NCI-H2171 treated with DMSO at 0.1 percent for 48 hours (cell line): ENCODE results near the gene PERM1.
A peak's percentile ranks its signal among the peaks of the same experiment; 100 is the strongest.
"Not testable (repeated sequence)": the region's sequence is repeated elsewhere in the genome, so short reads cannot be mapped to it uniquely, and the experiment has no call there.

Source experiments
- DNase-seq: peaks from one replicate; lab custom pipeline; 2025; lab: John Stamatoyannopoulos, UW

The PERM1 gene

DNA sequence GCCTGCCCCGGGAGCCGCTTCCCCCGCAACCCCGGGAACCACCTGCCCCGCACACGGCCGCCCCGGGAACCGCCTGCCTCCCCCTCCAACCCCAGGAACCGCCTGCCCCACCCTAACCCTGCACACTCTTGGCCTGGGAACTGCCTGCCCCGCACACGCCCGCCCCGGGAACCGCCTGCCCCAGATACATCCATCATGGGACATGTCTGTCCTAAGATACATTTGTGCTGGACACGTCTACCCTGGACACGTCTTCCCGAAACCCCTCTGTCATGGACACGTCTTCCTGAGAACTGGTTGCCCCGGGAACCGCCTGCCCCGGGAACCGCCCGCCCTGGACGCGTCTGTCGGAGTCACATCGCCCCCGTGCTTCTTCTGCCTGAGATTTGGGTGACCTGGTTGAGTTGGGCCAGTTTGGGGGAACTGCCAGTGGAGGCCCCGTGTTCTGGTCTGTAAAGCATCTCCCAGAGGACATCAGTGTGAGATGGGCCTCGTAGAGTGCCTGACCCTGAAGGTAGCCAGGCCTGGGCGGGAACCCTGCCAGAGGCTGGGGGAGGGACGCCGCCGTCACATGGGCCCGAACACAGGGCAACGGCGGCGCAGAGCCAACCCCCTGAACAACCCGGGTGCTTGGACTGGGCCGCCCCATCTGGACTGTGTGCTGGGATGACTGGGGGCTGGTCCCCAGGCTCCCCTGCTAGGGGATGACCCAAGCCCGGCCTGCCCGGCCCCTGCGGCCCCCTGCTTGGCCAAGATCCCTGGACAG is 3.6 kb downstream of the PERM1 start:
- DNase-seq, result no peak

DNA sequence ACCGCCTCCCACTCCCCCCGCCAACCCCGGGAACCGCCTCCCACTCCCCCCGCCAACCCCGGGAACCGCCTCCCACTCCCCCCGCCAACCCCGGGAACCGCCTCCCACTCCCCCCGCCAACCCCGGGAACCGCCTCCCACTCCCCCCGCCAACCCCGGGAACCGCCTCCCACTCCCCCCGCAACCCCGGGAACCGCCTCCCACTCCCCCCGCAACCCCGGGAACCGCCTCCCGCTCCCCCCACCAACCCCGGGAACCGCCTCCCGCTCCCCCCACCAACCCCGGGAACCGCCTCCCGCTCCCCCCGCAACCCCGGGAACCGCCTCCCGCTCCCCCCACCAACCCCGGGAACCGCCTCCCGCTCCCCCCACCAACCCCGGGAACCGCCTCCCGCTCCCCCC is 5.1 kb downstream of the PERM1 start:
- not testable (repeated sequence) for DNase-seq

DNA sequence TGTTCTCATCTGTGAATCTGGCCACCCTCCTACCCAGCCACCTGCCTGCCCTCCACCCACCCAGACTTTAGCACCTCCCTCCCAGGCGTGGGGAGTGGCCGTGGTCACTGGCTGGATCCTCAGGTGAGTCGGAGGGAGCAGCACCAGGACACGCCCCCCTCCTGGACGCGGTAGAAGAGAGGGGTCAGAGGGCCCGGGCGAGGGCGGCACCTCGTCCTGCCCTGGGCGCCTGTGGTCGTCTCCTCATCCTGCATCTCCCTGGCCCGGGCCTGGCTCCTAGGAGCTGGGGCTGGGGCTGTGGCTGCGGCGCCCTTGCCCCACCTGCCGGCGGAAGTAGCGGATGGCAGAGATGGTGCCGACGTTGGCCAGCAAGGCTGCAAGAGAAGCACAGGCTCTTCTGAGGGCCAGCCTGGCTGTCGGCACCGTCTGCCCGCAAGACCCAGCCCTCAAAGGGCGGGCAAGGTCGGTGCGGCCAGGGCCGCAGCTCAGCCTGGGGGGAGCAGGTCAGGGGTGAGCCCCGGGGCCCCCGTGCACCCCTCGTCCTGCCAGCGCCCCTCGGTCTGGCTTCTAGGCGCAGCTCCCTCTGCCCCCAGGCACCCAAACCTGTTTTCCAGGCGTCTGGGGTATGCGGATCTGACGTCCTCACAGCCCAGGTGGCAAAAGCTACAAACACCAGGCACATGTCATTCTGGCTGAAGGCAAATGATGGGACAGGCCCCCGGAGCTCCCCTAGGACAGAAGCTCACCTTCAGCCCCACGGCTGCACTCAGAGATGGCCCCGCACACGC is 5.8 kb downstream of the PERM1 start:
- DNase-seq, result peak; percentile 62

DNA sequence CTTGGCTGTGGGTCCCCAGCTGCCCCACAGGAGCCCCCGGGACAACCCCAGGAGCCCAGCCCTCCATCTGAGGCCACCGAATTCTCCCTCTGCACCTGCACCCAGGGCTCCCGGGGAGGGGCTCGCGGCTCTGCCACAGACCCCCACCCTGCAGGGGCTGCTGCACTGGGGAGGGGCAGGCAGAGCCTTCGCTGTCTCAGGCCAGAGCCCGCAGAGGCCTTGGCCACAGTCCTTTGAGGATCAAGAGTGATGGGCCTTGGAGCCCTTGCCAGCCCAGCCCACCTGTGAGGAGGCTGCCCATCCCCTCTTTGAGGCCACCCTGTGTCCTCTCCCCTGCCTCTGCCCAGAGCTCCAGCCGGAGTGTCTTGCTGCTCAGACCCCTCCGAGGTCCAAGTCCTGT is 6.5 kb downstream of the PERM1 start:
- no peak for DNase-seq

DNA sequence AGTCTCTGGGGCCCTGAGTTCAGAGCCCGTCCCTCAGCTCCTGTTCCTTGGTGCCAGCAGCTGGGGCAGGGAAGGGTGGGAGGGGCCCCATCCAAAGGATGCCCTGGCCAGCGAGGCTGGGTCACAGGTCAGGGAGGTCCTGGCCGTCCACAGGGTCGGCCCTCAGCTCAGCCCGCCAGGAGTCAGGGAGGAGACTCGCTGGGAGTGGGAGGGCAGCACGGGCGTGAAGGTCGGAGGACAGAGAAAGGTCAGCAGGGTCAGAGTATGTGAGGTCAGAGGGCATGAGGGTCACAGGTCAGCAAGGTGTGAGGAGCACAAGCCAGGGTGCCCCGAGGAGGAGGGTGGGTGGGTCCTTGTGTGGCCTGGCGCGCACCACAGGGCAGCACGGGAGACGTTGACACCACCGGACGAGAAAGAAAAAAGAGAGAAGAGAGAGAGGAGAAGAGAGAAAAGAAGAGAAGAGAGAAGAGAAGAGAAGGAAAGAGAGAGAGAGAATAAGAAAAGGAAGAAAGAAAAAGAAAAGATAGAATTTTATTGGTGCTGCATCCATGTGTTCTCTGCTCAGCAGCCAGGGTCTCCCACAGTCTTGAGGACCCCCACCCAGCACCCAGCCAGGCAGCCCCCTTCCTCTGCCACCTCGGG is 7.1 kb downstream of the PERM1 start:
- DNase-seq, result no peak

DNA sequence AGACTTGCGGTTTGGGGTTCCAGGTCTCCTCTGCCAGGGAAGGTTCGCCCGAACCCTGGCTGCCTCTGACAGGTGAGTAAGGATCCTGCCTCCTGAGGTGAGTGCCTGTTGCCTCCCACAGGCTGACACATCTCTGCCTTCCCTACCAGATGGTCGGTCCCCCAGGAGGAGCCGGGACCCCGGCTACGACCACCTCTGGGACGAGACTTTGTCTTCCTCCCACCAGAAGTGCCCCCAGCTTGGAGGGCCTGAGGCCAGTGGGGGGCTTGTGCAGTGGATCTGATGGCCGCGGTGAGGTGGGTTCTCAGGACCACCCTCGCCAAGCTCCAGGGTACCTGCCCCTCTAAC is 7.6 kb downstream of the PERM1 start:
- no peak for DNase-seq

DNA sequence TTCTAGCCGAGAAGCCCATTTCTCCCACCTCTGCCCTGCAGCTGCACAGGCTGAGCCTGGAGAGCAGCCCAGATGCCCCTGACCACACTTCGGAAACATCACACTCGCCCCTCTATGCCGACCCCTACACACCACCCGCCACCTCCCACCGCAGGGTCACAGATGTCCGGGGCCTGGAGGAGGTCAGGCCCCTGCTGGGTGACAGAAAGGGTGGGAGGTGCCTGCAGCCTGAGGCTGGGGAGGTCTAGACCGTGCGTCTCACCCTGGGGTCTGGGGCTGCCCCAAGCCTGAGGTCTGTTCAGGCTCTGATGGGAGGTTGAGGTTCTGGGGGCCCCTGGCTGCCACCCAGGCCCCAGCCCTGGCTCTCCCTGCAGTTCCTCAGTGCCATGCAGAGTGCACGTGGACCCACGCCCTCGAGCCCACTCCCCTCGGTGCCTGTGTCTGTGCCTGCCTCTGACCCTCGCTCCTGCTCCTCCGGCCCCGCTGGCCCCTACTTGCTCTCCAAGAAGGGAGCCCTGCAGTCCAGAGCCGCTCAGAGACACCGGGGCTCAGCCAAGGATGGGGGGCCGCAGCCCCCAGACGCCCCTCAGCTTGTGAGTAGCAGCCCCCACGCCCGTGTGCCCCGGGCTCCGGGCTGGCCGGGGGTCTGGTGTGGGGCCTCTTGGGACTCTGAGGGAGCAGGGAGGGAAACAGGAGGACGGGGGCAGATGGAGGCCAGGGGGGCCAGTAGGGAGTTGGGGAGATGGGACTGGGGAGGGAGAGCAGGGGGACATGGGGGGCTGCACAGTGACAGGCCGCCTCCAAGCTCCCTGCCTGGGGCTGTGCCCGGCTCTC is 8.2 kb downstream of the PERM1 start:
- no peak for DNase-seq

DNA sequence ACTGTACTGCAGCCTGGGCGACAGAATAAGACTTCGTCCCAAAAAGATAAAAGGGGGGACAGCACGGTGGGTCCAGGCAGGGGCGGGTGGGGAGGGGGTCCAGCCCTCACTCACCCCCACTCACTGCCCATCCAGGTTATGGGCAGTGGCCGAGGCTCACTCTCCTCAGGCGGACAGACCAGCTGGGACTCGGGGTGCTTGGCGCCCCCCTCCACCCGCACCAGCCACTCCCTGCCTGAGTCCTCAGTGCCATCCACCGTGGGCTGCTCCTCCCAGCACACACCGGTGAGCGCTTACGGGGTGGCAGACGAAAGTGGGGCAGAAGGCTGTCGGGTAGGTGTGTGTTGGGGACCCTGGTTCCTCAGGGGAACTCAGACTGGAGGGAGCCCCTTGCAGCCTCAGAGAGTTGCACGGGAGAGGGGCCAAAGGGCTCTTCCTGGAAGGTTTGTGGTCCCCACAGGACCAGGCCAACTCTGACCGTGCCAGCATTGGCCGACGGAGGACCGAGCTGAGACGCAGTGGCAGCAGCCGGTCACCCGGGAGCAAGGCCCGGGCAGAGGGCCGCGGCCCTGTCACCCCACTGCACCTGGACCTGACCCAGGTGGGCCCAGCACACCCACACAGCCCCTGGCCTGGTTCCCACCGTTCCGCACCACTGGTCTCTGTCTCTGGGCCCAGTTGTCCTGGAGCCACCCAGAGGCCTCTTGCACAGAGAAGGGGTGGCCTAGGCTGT is 9.0 kb downstream of the PERM1 start:
- DNase-seq, result no peak

DNA sequence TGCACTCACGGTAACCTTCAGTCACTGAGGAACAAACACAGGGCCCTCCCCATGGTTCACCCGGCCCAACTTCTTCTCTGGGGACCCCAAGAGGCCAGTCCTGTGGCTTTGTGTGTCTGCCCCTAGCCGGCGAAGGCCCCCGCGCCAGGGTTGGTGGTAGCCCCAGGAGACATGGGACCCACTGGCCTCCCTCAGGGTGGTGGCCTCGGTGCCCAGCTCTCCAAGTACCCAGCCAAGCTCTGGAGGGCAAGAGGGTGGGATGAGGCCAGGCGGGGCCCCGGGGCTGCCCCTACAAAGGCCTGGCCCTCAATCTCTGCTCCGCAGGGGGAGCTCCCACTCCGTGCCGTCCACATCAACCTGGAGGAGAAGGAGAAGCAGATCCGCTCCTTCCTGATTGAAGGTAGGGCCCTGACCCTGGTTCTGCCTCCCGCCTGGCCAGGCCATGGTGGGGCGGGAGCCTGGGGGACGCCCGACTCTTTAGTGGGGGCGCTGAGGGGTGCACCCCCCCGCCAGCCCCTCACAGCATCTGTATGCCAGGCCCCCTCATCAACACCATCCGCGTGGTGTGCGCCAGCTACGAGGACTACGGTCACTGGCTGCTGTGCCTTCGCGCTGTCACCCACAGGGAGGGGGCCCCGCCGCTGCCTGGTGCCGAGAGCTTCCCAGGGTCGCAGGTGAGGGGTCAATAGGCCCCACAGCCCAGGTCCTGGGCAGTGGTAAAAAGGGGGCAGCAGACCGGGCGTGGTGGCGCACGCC is 10.0 kb downstream of the PERM1 start:
- DNase-seq, result no peak

DNA sequence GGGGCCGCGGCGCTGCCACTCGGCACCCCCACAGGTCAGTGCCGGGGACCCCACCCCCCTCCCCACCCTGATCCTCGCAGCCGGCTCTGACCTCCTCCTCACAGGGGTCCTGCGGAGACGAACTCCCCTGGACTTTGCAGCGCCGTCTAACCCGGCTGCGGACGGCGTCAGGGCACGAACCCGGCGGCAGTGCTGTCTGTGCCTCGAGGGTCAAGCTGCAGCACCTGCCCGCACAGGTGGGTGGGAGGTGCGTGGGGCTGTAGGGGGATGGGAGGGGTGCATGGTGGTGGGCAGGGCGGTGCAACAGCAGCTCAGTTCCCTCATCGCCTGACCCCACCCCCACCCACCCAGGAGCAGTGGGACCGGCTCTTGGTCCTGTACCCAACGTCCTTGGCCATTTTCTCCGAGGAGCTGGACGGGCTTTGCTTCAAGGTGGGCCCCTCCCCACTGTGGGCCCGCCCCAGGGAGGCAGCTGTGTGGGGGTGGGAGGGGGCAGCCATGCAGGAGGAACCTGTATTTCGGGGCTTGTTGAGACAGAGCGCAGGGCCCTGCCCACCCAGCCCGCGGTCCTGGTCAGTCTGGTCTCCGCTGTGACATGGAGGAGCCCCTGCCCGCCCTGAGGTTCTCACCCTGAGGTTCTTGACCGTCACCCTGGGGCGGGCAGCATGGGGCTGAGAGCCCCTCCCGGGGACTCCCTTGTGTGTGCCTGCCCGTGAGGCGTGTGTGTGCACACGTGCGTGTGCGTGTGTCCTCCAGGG is 10.7 kb downstream of the PERM1 start:
- no peak for DNase-seq

DNA sequence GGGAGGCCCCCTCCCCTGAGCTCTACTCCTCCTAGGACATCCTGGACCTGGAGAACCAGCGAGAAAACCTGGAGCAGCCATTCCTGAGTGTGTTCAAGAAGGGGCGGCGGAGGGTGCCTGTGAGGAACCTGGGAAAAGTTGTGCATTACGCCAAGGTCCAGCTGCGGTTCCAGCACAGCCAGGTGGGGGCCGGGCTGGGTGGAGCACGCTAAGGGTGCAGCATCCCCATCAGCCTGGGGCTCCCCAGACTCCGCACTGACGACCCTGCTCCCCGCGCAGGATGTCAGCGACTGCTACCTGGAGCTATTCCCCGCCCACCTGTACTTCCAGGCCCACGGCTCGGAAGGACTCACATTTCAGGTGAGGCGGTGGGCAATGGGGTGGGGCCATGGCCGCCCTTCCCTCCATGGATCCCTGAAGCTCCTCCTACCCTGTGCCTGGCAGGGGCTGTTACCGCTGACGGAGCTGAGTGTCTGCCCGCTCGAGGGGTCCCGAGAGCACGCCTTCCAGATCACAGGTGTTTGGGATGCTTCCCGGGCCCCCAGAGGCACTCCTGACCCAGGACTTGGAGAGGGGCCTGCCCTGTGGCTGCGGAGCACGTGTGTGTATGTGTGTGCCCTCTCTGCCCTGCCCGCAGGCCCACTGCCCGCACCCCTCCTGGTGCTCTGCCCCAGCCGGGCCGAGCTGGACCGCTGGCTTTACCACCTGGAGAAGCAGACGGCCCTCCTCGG is 11.5 kb downstream of the PERM1 start:
- DNase-seq, result peak; percentile 21

DNA sequence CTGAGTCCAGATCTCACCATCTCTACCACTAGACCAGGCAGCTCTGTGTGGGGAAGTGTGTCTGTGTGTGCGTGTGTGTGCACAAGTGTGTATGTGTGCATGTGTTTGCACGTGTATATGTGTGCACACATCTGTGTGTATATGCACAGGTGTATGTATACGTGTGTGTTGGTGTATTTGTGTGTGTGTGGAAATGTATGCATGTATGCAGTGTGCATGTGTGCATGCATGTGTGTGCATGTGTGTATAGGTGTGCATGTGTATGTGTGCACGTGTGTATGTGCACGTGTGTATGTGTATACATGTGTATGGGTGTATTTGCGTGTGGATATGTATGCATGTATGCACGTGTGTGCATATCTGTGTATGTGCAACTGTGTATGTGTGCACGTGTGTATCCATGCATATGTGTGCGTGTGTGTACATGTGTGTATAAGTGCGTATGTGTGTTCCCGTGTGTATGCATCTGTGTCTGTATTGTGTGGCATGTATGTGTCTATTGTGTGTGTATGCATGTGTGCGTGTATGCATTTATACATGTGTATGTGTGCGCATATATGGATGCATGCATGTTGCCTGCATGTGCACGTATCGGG is 12.5 kb downstream of the PERM1 start:
- no peak for DNase-seq

DNA sequence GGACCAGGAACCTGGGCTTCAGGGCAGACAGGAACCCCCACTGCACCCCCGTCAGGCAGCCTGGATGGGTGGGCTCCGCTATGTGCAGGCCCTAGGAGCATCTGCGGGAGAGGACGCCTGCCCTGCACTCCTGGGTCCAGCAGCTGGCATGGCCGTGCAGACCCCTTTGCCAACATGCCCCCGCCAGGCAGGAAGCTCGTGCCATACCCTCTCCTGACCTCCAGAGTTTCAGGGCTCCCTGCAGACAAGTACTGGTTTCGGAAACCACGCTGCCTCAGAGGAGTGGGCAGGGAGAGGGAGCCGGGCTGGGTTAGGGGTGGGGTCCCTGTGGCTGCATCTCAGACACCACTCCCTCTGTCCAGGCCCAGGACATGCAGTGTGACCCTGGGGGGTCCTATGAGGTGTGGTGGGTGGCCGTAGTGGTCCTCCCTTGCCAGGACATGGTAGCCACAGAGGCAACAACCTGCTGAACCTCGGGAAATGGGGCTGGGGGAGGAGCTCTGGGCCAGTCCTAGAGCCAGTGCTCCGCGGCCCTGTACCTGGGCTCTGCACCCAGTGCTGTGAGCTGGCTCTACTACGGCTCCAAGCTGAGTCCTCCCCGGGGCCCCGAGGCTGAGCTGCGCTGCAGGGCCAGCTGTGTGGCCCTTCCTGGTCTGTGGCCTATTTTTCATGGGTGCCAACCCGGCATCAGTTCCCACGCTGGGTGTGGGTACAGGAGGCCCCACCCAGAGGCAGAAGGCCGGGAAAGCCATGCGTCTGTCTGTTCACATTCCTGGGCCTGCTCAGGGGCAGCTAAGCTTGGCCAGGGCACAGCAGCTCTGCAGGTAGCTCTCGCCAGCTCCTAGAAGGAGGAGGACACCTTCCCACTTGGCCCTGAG is 14.2 kb downstream of the PERM1 start:
- DNase-seq, result no peak

DNA sequence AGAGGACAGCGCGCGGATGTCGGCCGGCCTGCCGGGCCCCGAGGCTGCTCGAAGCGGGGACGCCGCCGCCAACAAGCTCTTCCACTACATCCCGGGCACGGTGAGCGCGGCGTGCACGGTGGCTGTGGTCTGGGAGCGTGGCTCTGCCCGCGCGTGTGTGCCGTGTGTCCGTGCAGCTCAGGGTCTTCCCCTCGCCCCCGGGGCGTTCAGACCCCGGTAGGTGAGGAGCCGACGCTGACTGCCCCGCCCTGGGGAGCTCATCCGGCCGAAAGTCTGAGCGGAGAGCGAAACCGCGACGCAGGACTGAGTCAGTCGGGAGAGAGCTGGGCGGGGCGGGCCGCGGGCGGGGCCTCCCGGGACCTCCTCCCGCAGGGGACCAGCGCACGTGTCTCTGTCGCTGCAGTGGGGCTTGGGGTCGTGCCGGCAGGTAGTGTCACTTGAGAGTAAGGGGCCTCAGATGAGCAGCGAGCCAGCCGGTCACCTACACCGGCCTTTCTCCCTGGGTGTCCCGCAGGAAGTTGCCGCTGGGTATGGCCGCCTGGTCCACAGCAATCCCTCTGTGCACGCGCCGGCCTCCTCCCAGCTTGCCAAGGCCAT is 15.1 kb downstream of the PERM1 start:
- DNase-seq, result no peak

DNA sequence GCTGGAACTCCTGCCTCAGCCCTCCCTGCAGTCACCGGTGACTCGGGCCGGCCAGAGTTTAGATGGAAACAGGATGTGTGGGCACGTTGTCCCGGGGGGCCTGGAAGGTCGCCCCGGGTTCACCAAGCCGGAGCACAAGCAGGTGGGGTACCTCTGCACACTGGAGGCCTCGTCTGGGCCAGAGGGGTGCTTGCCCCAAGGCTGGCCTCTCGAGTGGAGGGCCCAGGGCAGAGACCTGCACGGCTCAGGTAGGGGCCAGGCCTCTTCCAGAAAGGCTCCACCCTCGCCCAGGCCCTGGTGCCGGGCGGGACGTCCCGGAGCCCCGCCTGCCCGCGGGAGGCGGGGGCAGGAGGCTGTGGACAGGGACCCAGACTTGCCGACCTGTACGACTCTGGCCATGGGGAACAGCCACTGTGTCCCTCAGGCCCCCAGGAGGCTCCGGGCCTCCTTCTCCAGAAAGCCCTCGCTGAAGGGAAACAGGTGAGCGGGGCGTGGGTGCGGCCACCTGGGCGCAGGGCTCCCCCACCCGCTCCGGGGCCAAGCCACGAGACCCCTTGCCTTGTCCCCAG is 15.7 kb downstream of the PERM1 start, which contains the start of gene PLEKHN1:
Gene PLEKHN1 (plus strand): TSS at position 348 of the 569 bp plus-strand sequence. CDS start 50 bp downstream, at position 398.
- no peak for DNase-seq

DNA sequence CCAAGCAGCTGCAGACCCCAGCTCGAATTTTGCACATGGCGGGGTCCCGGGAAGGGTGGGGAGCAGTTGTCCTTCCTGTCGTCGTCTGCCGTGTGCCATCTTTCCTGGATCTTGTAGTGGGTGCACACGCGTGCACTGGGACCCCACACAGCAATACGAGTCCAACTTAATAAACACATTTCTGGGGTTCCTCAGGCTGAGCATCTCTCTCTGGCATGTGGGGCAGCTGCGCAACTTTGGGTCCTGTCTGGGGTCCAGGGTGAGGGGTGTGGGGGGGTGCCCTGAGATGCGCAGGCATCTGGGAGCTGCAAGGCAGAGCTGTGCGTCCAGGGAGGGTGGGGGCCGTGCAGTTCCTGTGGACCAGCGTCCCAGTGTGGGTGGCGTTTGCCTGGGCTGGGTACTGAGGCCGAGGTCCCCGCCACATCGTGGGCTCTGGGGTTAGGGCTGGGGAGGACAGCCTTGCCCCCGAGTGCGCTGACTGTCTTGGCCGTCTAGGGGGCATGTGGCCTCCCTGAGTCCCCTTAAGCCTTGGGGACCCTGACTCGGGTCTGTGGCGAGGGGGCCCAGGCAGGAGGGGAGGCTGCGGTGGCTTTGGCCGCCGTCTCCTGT is 16.3 kb downstream of the PERM1 start:
- DNase-seq, result no peak
